PC-3 (cell line): Measurements from ENCODE around the gene FLYWCH1. TPM values are rescaled to one million over a fixed set of nuclear protein-coding genes. Genes with fewer than 3 reads are reported as not detected.
A peak's percentile ranks its signal among the peaks of the same experiment; 100 is the strongest.
"Not testable (repeated sequence)": the region's sequence is repeated elsewhere in the genome, so short reads cannot be mapped to it uniquely, and the experiment has no call there.

Experiments used
- ATAC-seq: fragments of 200-7000 bp; cut with Tn5 transposase; 2 replicates; pipeline ENCODE4 v1.9.1; 2020; ENCODE audit warnings: mild to moderate bottlenecking, moderate library complexity
- BruUV-seq: library from RNA; stranded (reverse); fragments of 400-500 nt; replicated peaks from 2 replicates; lab custom pipeline; 2021; lab: Mats Ljungman, UMichigan
- CTCF ChIA-PET: fragments of 300-600 bp; sonication (Branson Sonifier 250); formaldehyde crosslinking; loops from one replicate; lab custom pipeline; 2022; ENCODE audit warnings: antibody characterized with exemption; lab: Charles Lee
- POLR2A ChIA-PET: fragments of 300-600 bp; sonication (Branson Sonifier 250); formaldehyde crosslinking; loops from one replicate; lab custom pipeline; 2022; ENCODE audit warnings: antibody characterized with exemption; ENCODE audit not compliant: unreplicated experiment; lab: Charles Lee
- DNase-seq: peaks from one replicate; pipeline ENCODE4 v3.0.0-alpha.2; 2015
- H2AFZ ChIP-seq: fragments of 300-600 bp; sonication (generic); 2 replicates; pipeline ENCODE4 v1.6.0; 2016; ENCODE audit warnings: antibody characterized with exemption, low read length
- H3F3A ChIP-seq: fragments of 300-600 bp; sonication (generic); one replicate; pipeline ENCODE4 v1.6.0; 2017; ENCODE audit warnings: antibody characterized with exemption, low read length, control low read depth, mild to moderate bottlenecking; ENCODE audit not compliant: unreplicated experiment
- H3K27ac ChIP-seq: fragments of 300-600 bp; sonication (generic); 2 replicates; pipeline ENCODE4 v1.5.1; 2016; ENCODE audit warnings: mild to moderate bottlenecking, low read length
- H3K27me3 ChIP-seq: fragments of 300-600 bp; sonication (generic); 2 replicates; pipeline ENCODE4 v1.6.1; 2016; ENCODE audit warnings: low read length, mixed read lengths
- H3K36me3 ChIP-seq: fragments of 300-600 bp; sonication (generic); 2 replicates; pipeline ENCODE4 v1.6.1; 2016; ENCODE audit warnings: low read depth, mixed run types, low read length, mixed read lengths
- H3K4me1 ChIP-seq: fragments of 300-600 bp; sonication (generic); 2 replicates; pipeline ENCODE4 v1.5.1; 2016; ENCODE audit warnings: low read length; ENCODE audit not compliant: insufficient read depth
- H3K4me2 ChIP-seq: fragments of 300-600 bp; sonication (generic); 2 replicates; pipeline ENCODE4 v1.6.0; 2016; ENCODE audit warnings: low read length
- H3K4me3 ChIP-seq: fragments of 300-600 bp; sonication (generic); 2 replicates; pipeline ENCODE4 v1.5.1; 2016; ENCODE audit warnings: mild to moderate bottlenecking, low read length, mixed read lengths
- H3K79me2 ChIP-seq: fragments of 300-600 bp; sonication (generic); 2 replicates; pipeline ENCODE4 v1.6.1; 2017; ENCODE audit warnings: low read length, mixed read lengths
- H3K9ac ChIP-seq: fragments of 300-600 bp; sonication (generic); 2 replicates; pipeline ENCODE4 v1.6.0; 2016; ENCODE audit warnings: mild to moderate bottlenecking, low read length
- H3K9me2 ChIP-seq: fragments of 300-600 bp; sonication (generic); replicated peaks from 2 replicates; pipeline ENCODE4 v1.6.1; 2016; ENCODE audit warnings: mixed run types, low read length, mixed read lengths
- H3K9me3 ChIP-seq: fragments of 300-600 bp; sonication (generic); 2 replicates; pipeline ENCODE4 v1.6.1; 2016; ENCODE audit warnings: low read length, mixed read lengths
- H4K20me1 ChIP-seq: fragments of 300-600 bp; sonication (generic); 2 replicates; pipeline ENCODE4 v1.6.1; 2016; ENCODE audit warnings: low read length, mixed read lengths
- CTCF ChIP-seq: fragments of 300-600 bp; sonication (generic); conservative IDR thresholded peaks from 2 replicates; pipeline ENCODE4 v1.5.1; 2017; ENCODE audit warnings: antibody characterized with exemption, low read depth, mild to moderate bottlenecking, low read length
- EZH2 ChIP-seq: fragments of 300-600 bp; sonication (generic); IDR thresholded peaks from one replicate; pipeline ENCODE4 v1.6.1; 2017; ENCODE audit warnings: antibody characterized with exemption, mild to moderate bottlenecking, low read length; ENCODE audit not compliant: unreplicated experiment
- EZH2phosphoT487 ChIP-seq: fragments of 300-600 bp; sonication (generic); IDR thresholded peaks from 2 replicates; pipeline ENCODE4 v1.6.1; 2018; ENCODE audit warnings: mild to moderate bottlenecking, antibody characterized with exemption, low read length, borderline replicate concordance
- intact Hi-C: fragments of 100-400 bp; cut with micrococcal nuclease; formaldehyde crosslinking; loops from 2 replicates; pipeline ENCODE4 v1.9.0; 2023
- total RNA-seq: library from RNA; depleted of rRNA; stranded (reverse); fragments of >200 nt; gene quantifications from 2 replicates; pipeline ENCODE4 v1.2.3, GENCODE V29; 2014

Gene FLYWCH1
- total RNA-seq, 1 experiment from 2014 or later: 41.4 TPM

GRCh38 chr16:2926650-2926999 is 14.9 kb downstream of the FLYWCH1 start:
- intact Hi-C loops: loop anchor here (2.0 kb wide), 1 partner anchor 52 kb away; no protein-coding TSS in a partner anchor
- no peak overlapping the region for H3K27ac ChIP-seq
- no peaks in the 10 kb centered on the region for H3K36me3 ChIP-seq
- H3K79me2 ChIP-seq: no peaks in the 10 kb centered on the region
- POLR2A ChIA-PET: no interaction called here
- H3K4me2 ChIP-seq: peak overlapping the region; percentile 65
- H3K27me3 ChIP-seq: no peaks in the 10 kb centered on the region
- BruUV-seq: no TSS peak
- H3K9me2 ChIP-seq: no peaks in the 10 kb centered on the region
- H3K9ac ChIP-seq: no peak overlapping the region
- peak overlapping the region; percentile 16; the same call in 1 of the 2 replicates for H3K4me3 ChIP-seq
- H3K4me1 ChIP-seq: peaks cover 5% of the 10 kb centered on the region; the same call in 1 of the 2 replicates
- ATAC-seq (peak; percentile 15; the same call in 1 of the 2 replicates), DNase-seq (no peak)
- no peaks in the 10 kb centered on the region for H4K20me1 ChIP-seq
- H3K9me3 ChIP-seq: no peaks in the 10 kb centered on the region
- H2AFZ ChIP-seq: peak overlapping the region; percentile 68
- TF ChIP-seq CTCF (no peak), EZH2phosphoT487 (no peak), EZH2 (no peak)
- CTCF ChIA-PET: interaction anchor here (1.0 kb wide), 2 partner anchors 15 to 43 kb away, joined by 4 to 7 read pairs; partner anchors contain the start of genes FLYWCH1 and FLYWCH2
- no peaks in the 10 kb centered on the region for H3F3A ChIP-seq

- POLR2A ChIA-PET: no interaction called here
- ATAC-seq (peak; percentile 90), DNase-seq (peak; percentile 90)
- no peak overlapping the region for H3K27ac ChIP-seq
- no peaks in the 10 kb centered on the region for H3K9me3 ChIP-seq
- no peaks in the 10 kb centered on the region for H3F3A ChIP-seq
- H3K4me1 ChIP-seq: peaks cover 5% of the 10 kb centered on the region; the same call in 1 of the 2 replicates
- no peak overlapping the region for H3K9ac ChIP-seq
- CTCF ChIA-PET: interaction anchor here (0.6 to 1.0 kb wide), 4 partner anchors 16 to 59 kb away, joined by 3 to 7 read pairs (median 4); partner anchors contain the start of genes FLYWCH1 and FLYWCH2
- no TSS peak for BruUV-seq
- intact Hi-C loops: loop anchor here (2.0 kb wide), 1 partner anchor 52 kb away; no protein-coding TSS in a partner anchor
- TF ChIP-seq EZH2 (no peak), CTCF (peak; percentile 93), EZH2phosphoT487 (no peak)
- H2AFZ ChIP-seq: peak overlapping the region; percentile 68
- H3K4me2 ChIP-seq: peak overlapping the region; percentile 65
- H3K4me3 ChIP-seq: peak overlapping the region; percentile 16; the same call in 1 of the 2 replicates
- no peaks in the 10 kb centered on the region for H4K20me1 ChIP-seq
- H3K27me3 ChIP-seq: no peaks in the 10 kb centered on the region
- no peaks in the 10 kb centered on the region for H3K9me2 ChIP-seq
- no peaks in the 10 kb centered on the region for H3K36me3 ChIP-seq
- H3K79me2 ChIP-seq: no peaks in the 10 kb centered on the region
Measured at GRCh38 chr16:2927010-2927646, 15.4 kb downstream of the FLYWCH1 start.

- H3K9me2 ChIP-seq, intact Hi-C loops, H3K36me3 ChIP-seq, H3K4me1 ChIP-seq, H3F3A ChIP-seq, H3K9ac ChIP-seq, H3K4me2 ChIP-seq, CTCF ChIA-PET, H3K4me3 ChIP-seq, BruUV-seq, DNase-seq, ATAC-seq, H3K9me3 ChIP-seq, H3K27ac ChIP-seq, H3K27me3 ChIP-seq, H3K79me2 ChIP-seq, H2AFZ ChIP-seq, POLR2A ChIA-PET, H4K20me1 ChIP-seq: not testable (repeated sequence)
Measured at GRCh38 chr16:2928151-2928550, 16.4 kb downstream of the FLYWCH1 start.
